Chondrocyte (in vitro differentiated cells): ENCODE measurements around the gene CYBC1. TPM values are rescaled to one million over a fixed set of nuclear protein-coding genes. Genes with fewer than 3 reads are reported as not detected.
A peak's percentile ranks its signal among the peaks of the same experiment; 100 is the strongest.
"Not testable (repeated sequence)": the region's sequence is repeated elsewhere in the genome, so short reads cannot be mapped to it uniquely, and the experiment has no call there.

Experiments used
- DNase-seq: peaks from one replicate; pipeline ENCODE4 v3.0.0; 2021; ENCODE audit warnings: mixed read lengths, low spot score
- H3K27ac Mint-ChIP-seq: one replicate; pipeline ENCODE4 v1.8.0; 2021; ENCODE audit warnings: mild to moderate bottlenecking, moderate library complexity, mixed read lengths; ENCODE audit not compliant: unreplicated experiment
- H3K27me3 Mint-ChIP-seq: 2 replicates; pipeline ENCODE4 v1.8.0; 2021; ENCODE audit warnings: low read depth, mixed read lengths
- H3K36me3 Mint-ChIP-seq: 2 replicates; pipeline ENCODE4 v1.8.0; 2021; ENCODE audit warnings: low read depth, mixed read lengths
- H3K4me1 Mint-ChIP-seq: 2 replicates; pipeline ENCODE4 v1.8.0; 2021; ENCODE audit warnings: low read depth, mild to moderate bottlenecking, mixed read lengths
- H3K4me3 Mint-ChIP-seq: one replicate; pipeline ENCODE4 v1.8.0; 2021; ENCODE audit warnings: mild to moderate bottlenecking, moderate library complexity, mixed read lengths; ENCODE audit not compliant: unreplicated experiment
- H3K9me3 Mint-ChIP-seq: 2 replicates; pipeline ENCODE4 v1.8.0; 2021; ENCODE audit warnings: low read depth, mixed read lengths
- total RNA-seq: library from RNA; stranded (reverse); gene quantifications from 3 replicates; pipeline ENCODE4 v1.2.1, GENCODE V29; 2021
- TF ChIP-seq, protein P1 (sequence below): fragments of 200-600 bp; sonication (generic); IDR thresholded peaks from 2 replicates; pipeline ENCODE4 v1.5.0; 2021; ENCODE audit warnings: antibody characterized with exemption, mild to moderate bottlenecking, moderate library complexity

CYBC1 gene
- total RNA-seq, 1 donor from 2014 or later, result 53.0 TPM

DNA sequence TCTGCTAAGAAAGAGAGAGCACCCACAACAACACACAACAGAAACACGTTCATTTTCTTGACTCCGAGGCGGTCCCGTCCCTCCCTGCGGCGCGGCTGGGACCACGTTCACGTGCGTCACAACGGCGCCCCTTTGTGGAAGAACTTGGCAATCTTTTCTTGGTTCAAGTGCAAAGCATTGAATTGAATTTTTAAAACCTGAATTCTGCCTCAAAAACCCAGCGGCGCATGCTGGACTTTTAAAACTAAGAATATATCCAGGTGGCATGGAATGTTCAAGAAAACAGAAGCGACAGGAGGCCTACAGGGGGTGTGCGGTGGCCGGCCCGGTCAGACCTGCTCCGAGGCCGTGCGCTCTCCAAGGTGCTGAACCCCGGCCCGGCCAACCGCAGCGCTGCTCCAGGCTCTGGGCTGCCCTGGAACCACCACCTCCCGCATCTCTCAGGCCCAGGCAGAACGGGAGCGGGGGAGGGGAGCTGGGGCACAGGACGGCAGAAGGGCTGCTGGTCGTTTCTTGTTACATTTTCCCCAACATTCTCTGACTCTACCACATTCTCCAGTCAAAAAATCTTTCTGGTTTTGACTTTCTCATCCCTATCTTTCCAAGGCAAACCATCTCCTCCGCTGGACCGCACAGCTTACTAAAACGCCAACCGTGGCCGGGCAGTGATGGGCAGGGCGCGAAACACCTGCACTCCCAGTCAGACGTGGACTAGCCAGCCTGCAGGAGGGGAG lies 35.8 kb downstream of the CYBC1 start:
- TF ChIP-seq, protein P1, sequence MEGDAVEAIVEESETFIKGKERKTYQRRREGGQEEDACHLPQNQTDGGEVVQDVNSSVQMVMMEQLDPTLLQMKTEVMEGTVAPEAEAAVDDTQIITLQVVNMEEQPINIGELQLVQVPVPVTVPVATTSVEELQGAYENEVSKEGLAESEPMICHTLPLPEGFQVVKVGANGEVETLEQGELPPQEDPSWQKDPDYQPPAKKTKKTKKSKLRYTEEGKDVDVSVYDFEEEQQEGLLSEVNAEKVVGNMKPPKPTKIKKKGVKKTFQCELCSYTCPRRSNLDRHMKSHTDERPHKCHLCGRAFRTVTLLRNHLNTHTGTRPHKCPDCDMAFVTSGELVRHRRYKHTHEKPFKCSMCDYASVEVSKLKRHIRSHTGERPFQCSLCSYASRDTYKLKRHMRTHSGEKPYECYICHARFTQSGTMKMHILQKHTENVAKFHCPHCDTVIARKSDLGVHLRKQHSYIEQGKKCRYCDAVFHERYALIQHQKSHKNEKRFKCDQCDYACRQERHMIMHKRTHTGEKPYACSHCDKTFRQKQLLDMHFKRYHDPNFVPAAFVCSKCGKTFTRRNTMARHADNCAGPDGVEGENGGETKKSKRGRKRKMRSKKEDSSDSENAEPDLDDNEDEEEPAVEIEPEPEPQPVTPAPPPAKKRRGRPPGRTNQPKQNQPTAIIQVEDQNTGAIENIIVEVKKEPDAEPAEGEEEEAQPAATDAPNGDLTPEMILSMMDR, result peak; percentile 99
- H3K36me3 Mint-ChIP-seq, result no peaks in the 10 kb centered on the region
- H3K9me3 Mint-ChIP-seq, result no peaks in the 10 kb centered on the region
- no peak for DNase-seq
- H3K4me1 Mint-ChIP-seq, result peaks cover 17% of the 10 kb centered on the region
- H3K27ac Mint-ChIP-seq, result no peak overlapping the region
- H3K27me3 Mint-ChIP-seq, result no peaks in the 10 kb centered on the region
- peak overlapping the region; percentile 33 for H3K4me3 Mint-ChIP-seq

DNA sequence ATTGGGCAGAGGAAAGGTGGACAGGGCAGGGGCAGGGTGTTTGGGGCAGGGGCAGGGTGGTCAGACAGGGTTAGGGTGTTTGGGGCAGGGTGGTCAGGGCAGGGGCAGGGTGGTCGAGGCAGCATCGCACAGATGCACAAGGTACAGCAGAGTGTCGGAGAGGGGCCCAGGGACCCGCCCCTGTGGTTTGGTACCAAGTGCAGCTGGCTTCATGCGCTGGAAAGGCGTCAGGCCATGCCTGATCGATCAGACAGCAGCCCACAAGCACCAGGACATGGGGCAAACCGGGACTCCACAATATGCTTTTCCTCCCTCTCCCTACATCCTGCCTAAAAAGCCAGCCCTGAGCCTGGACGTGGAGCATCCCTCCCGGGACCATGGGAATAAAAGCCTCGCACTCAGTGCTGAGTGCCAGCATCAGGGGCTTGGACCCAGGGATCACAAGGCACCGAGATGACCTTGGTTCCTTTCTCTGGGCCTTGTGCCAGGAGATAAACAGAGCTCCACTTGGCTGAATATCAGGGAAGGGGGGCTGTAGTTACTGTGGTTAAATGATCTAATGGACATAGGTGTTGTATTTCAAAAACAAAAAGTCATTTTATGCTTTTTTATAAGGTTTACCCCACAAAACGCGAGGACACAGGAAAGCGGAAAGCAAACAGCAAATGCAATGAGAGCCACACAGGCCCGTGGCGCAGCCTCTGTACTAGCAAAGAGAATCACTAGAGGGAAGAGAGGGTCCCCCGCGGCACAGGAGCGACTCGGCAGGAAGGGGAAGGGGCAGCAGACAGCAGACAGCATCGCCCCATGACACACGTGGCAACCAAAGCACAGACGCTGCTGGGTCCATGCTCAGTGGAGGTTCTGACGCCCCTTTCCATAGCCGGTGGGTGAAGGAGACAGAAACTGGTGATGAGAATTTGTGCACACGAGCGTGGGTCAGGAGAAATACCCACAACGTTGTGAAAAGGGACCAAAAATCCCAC lies 37.7 kb downstream of the CYBC1 start:
- Mint-ChIP-seq H3K4me3 (no peak overlapping the region), H3K27ac (no peak overlapping the region), H3K4me1 (peaks cover 19% of the 10 kb centered on the region), H3K27me3 (no peaks in the 10 kb centered on the region), H3K9me3 (no peaks in the 10 kb centered on the region), H3K36me3 (peaks cover 4% of the 10 kb centered on the region)
- TF ChIP-seq, protein P1, result no peak
- DNase-seq, result no peak

DNA sequence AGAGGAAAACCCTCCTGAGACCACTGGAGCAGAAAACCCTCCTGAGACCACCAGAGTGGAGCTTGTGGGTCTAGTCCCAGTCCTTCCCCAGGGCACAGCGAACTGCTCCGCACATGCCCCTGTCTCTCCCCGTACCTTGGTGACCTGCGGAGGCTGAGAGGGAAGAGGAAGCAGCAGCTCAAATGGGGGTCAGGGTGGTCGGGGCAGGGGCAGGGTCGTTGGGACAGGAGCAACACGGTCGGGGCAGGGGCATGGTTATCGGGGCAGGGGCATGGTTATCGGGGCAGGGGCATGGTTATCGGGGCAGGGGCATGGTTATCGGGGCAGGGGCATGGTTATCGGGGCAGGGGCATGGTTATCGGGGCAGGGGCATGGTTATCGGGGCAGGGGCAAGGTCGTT lies 38.5 kb downstream of the CYBC1 start:
- DNase-seq, H3K36me3 Mint-ChIP-seq, H3K9me3 Mint-ChIP-seq, H3K27me3 Mint-ChIP-seq, H3K27ac Mint-ChIP-seq, H3K4me3 Mint-ChIP-seq: not testable (repeated sequence)
- peaks cover 22% of the 10 kb centered on the region for H3K4me1 Mint-ChIP-seq

DNA sequence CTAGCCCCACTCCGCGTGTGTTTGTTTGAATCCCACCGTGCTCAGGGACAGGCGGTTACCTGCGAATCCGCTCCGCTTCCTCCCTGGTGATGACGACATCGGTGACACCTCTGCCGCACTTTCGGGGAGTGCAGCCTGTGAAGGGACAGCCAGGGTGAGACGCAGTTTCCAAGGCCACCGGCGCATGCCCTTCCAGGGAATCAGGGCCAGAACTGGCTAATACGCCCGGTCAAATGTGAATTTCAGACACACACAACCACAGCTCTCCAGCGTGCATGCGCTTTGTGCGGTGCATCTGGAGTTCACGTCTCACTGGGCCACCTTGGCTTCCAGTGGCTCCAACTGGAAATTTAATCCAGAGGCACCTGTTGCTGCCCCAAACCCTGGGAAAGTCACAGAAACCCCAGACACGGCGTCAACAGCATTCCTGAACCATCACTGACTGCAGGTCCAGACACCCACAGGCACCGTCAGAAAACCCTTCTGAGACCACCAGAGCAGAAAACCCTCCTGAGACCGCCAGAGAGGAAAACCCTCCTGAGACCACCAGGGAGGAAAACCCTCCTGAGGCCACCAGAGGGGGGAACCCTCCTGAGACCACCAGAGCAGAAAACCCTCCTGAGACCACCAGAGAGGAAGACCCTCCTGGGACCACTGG lies 39.0 kb downstream of the CYBC1 start:
- Mint-ChIP-seq H3K4me3 (no peak overlapping the region), H3K36me3 (peaks cover 4% of the 10 kb centered on the region), H3K27me3 (no peaks in the 10 kb centered on the region), H3K4me1 (peaks cover 23% of the 10 kb centered on the region), H3K27ac (no peak overlapping the region), H3K9me3 (no peaks in the 10 kb centered on the region)
- no peak for DNase-seq
- TF ChIP-seq, protein P1, result no peak

DNA sequence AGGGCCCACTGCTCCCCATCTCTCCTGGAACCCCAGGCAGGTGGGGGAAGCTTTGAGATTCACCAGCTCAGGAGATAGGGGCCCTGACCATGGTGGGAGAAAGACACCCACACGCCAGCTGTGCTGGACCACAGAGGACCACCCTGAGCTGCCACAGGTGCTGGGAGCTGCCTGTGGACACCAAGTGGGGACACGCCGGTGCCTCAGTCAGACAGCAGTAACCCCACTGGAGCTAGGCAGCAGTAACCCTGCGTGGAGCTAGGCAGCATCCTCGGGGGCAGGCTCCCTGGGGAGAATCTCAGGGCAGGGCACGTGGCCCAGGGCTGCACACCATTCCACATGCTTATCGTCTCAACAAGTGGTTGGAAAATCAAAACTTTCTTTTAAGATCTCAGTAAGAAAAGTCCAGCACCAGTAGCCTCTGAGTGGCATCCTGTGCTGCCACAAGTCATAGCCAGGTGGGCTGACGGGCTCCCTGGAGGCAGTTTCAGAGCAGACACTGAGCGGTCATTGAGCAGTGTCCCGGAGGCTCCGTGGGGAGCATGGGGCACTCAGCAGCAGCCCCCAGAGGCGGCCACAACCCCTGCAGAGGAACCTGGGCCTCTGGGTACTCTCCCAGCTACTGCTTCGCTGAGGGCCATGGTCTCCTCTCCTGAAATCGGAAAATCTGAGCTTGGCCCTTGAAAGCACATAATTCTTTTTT lies 40.4 kb downstream of the CYBC1 start:
- Mint-ChIP-seq H3K27me3 (no peaks in the 10 kb centered on the region), H3K27ac (no peak overlapping the region), H3K4me1 (peaks cover 23% of the 10 kb centered on the region), H3K9me3 (no peaks in the 10 kb centered on the region), H3K36me3 (peaks cover 6% of the 10 kb centered on the region), H3K4me3 (no peak overlapping the region)
- TF ChIP-seq, protein P1, result no peak
- no peak for DNase-seq
